HG02759 (cell line): Measurements from ENCODE around the gene PTRH1.
A peak's percentile ranks its signal among the peaks of the same experiment; 100 is the strongest.

Experiments used
- ATAC-seq: cut with Tn5 transposase; IDR thresholded peaks from one replicate; pipeline ENCODE4 v1.9.1; 2021; ENCODE audit warnings: mild to moderate bottlenecking, moderate library complexity; ENCODE audit not compliant: unreplicated experiment

PTRH1 gene

DNA sequence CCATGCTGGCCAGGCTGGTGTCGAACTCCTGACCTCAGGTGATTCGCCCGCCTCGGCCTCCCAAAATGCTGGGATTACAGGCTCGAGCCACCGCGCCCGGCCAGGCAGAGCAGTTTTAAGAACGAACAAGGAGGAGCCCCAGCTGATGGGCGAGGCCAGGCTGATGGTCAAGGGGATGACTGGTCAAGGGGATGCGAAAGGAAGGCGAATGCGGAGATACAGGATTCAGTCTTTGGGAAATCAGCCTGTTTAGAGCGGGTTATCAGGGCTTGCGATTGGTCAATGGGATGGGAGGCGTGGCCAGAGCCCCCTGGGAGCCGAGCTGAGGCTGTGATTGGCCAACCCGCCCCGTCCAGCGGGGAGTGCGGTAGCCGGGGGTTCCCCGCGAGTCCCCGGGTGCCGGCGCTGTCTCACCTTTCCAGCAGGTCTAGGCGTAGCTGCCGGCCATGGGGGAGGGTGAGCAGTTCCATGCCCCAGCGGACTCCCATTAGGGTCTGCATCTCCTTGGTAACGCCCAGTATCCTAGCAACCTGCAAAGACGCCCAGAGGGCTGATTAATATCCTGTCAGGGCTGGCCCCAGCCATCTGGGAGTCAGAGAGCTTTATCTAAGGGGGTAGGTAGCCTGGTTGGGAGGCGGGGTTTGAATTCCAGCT lies 27.1 kb upstream of the PTRH1 start:
- ATAC-seq: no peak

- ATAC-seq: no peak
These were observed 26.5 kb upstream of the PTRH1 start for GRCh38 chr9:127741831-127742434.

DNA sequence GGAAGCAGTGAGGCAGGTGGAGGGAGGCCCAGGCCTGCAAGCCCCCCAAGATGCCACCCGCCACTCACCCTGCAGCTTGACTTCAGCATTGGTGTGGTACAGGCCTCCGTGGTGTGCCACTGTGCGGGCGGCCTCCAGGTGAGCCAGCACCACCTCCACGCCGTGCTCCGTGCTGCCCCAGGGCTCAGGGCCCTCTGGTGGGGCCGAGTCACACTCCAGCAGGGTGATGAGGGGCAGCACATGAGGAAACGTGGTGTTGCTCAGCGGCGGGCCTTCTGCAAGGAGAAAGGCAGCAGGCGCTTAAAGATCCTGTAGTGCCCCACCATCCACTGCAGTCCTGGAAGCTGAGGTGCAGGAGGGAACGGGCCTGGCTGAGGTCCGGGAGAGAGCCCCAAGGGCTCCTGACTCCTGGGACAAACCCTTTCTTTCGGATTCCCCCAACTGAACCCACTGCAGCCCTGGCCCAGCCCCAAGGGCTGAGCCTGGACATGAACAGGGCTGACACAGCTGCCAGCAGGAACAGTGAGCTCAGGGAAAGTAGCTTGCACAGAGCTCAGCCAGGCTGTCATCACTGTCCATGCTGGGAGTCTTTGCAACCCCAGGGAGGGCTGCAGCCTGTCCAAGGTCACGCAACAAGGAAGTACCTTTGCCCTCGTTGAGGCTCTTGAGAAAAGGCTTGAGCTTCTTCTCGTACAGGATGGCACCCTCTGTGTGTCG lies 24.3 kb upstream of the PTRH1 start:
- ATAC-seq: no peak

DNA sequence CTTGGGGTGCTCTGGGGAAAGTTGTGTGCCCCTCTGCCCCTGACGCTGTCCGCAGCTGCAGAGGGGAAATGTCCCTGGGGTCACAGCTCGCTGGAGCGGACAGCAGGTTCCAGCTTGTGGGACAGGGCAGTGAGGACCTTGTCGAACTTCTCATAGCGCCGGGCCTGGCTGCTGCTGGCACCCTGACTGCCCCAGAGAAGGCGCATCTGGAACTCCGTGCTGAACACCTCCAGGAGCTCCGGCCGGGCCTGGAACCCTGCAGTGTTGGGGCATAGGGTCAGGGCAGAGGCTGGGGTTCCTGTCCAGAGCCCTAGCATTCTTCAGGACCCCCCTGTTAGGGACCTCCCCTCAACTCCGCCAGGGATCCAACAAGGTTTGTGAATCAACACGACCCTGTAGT lies 23.2 kb upstream of the PTRH1 start:
- no peak for ATAC-seq

GRCh38 chr9:127735530-127736185 lies 20.2 kb upstream of the PTRH1 start:
- no peak for ATAC-seq

DNA sequence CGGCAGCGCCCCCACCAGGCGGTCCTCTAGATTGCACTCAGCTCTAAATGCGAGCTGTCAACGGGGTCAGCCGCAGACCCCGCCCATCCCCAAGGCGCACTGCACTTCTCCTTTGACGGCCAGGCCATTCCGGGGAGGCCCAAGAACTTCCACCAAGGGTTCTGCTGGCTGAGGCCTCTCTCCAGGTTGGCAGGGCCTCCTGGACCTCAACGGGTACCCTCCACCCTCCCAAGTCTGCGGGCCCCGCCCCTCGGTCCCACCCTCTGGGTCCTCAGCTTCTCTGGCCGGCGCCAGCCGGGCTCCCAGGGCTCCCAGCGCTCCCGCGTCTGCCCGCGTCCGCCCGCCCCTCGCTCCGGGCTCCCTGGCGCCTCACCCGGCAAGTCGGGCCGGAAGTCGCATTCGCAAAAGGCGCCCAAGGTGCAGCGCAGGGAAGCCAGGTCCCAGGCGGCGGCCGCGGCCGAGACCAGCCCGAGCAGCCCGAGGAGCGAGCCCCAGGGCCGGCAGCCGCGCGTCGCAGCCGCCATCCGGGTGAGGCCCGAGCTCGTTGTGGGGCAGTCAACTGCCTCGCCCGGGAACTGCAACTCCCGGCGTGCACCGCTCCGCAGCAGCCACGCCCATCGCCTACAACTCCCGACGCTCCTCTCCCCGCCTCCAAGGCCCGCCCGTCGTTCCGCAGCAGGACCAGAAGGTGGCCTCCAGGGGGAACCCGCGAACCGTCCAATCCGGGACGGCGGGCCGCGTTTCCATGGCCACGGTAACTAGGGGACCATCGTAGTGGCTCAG lies 19.5 kb upstream of the PTRH1 start, which contains the start of gene TOR2A:
Gene TOR2A (minus strand): TSS at position 548 of the 783 bp plus-strand sequence. CDS start 24 bp downstream, at position 524.
- peak; percentile 84 for ATAC-seq

GRCh38 chr9:127734247-127734746 lies 18.8 kb upstream of the PTRH1 start:
- ATAC-seq: no peak

- ATAC-seq: no peak
These were observed 18.2 kb upstream of the PTRH1 start for GRCh38 chr9:127733614-127734013.

DNA sequence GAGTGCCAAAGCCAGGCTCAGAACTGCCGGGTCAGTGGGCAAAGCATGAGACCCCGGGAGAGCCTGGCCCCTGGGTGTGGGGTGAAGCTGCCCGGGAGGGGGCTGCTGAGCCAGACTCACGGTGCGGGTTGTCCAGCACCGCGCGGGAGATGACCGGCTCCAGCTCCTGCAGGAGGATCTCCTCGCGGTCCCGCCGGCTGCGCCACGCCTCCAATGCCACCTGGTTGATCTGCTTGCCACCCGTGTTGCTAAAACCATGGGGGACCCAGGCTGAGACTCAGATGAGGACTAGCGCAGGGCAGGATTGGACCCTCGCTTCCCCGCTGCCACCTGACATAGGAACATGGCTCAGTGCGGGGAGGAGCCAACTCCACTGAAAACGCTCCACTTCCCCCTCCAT lies 17.0 kb upstream of the PTRH1 start:
- no peak for ATAC-seq

DNA sequence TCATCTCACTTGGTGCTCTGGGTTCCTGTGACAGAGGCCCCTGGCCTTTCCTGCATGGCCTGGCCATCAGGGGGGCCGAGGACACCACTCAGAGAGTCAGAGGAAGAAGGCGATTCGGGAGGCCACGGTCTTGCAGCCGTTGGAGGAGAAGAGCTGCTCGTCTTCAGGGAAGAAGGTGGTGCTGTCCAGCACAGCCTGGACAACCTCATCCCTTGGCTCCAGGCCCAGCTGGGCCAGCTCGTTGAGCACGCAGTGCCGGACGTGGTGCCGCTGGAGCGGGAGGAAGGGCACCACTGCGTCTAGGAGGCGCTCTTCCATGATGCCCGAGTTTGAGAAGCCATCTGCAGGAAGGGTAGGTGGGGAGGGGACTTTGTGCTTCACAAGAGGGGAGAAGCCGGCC lies 16.5 kb upstream of the PTRH1 start:
- no peak for ATAC-seq

DNA sequence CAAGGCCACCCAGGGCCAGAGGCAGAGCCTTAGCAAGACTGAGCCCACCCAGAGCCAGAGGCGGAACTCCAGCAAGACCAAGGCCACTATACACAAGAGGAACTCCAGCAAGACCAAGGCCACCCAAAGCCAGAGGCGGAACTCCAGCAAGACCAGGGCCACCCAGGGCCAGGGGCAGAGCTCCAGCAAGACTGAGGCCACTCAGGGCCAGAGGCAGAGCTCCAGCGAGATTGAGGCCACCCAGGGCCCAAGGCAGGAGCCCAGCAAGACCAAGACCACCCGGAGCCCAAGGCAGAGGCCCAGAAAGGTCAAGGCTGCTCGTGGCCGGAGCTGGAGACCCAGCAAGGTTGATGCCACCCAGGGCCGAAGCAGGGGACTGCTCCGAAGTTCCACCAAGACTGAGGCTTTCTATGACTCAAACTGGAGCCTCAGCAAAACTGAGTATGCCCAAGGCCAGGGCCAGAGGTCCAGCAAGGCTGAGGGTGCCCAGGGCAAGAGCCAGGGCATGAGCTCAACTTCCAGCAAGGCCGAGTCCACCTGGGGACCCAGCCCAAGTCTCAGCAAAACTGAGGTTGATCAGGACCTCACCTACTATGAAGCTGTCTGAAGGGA lies 15.4 kb upstream of the PTRH1 start:
- ATAC-seq: no peak

- no peak for ATAC-seq
These were observed 14.8 kb upstream of the PTRH1 start for GRCh38 chr9:127730262-127730661.

DNA sequence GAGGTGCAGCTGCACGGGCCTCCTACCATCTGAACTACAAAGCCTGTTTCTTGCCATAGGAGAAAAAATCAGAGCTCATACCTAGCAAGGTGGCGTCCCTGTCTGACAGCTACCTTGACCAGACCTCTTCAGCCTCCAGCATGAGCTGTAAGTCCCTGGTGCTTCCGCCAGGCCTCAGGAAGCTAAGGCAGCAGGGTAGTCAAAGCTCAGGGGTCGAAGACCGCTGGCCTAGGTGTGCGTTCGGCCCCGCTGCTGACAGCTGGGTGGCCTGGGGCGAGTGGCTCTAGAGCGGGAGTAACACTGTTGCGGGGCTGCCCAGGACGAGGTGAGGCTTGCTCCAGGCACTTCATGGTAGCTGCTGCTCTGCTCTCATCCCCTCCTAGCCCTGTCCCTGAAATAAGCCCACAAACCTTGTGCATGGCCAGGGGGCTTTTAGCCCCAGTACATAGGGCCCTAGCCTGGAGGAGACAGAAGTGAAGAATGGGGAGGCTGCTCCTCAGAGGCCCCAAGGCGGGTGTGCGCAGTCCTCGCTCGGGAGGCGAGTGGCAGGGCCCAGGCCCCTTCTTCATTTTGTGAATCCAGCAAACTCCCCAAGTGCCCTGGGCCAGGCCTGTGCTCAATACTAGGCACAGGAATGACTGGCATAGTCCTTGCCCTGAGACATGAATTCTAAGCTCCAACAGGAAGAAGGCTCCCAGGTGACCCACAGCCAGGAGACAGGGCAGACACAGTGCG lies 14.2 kb upstream of the PTRH1 start:
- ATAC-seq: no peak

DNA sequence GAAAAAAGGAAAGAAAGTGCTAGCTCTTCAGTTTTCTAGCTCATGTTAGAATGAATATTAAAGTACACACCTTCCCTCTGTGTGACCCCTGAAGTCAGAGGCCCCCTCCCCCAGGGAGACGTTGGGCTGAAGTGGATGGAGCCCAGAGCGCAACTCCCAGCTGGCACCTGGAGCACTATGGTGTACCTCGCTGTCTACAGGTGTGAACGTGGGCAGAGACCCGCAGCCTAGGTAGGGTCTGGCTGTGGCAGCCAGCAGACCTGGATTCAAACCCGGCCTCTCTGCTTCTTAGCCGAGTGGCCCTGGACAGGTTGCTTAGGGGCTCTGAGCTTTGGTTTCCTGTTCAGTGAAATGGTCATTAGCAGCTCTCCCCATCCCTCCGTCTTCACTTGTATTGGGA lies 13.3 kb upstream of the PTRH1 start:
- ATAC-seq: no peak

DNA sequence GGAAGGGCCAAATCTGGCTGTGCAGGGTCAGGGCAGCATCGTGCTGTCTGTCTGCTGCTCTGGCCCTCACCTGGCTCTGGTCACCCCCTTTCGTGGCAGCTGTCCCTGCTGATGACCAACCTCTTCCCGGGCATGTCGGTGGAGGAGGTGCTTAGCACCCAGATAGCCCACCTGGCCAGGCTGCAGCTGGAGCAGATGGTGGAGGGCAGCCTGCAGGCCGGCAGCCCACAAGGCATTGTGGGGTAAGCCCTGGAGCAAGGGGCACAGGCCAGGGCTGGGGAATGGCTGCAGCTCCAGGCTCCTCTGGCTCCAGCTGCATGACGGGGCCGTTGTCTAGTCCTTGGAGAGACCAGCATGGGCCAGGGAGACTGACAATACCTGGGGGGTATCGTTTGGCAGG lies 11.4 kb upstream of the PTRH1 start:
- ATAC-seq: no peak

- no peak for ATAC-seq
These were observed 8.5 kb upstream of the PTRH1 start for GRCh38 chr9:127724012-127724411.

DNA sequence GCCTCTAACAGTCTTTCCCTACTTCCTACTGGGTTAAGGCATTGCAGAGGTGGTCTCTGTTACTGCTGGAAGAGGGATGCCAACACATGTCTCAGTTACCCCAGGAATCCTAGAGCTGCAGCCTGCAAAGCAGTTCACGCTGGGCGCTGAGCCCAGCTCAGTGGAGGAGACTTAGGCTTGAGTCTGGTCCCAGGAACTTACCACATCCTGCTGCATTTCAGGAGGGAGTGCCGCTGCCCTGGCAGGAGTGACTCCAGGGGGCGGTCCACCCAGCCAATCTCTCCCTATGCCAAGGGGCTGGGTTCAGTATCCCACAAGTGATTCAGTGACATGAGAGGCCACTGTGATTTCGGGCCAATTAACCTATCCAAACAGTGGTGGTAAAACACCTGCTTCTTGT lies 8.0 kb upstream of the PTRH1 start:
- ATAC-seq: no peak

DNA sequence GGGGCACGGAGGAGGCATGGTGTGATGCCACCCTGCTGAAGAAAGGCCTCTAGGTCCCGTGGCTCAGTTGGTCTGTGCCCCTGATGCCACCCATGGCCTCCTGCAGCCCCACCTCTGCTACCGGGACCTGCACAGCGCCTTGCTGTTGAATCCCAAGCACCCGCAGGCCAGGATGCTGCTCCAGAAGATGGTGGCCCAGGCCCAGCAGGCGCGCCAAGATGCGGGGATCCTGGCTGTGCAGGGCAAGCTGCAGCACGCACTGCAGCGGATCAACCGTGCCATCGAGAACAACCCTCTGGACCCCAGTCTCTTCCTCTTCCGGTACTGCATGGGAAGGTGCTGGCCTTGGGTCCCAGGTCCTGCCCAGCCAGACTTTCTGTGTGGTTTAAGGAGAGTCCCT lies 7.5 kb upstream of the PTRH1 start:
- no peak for ATAC-seq

DNA sequence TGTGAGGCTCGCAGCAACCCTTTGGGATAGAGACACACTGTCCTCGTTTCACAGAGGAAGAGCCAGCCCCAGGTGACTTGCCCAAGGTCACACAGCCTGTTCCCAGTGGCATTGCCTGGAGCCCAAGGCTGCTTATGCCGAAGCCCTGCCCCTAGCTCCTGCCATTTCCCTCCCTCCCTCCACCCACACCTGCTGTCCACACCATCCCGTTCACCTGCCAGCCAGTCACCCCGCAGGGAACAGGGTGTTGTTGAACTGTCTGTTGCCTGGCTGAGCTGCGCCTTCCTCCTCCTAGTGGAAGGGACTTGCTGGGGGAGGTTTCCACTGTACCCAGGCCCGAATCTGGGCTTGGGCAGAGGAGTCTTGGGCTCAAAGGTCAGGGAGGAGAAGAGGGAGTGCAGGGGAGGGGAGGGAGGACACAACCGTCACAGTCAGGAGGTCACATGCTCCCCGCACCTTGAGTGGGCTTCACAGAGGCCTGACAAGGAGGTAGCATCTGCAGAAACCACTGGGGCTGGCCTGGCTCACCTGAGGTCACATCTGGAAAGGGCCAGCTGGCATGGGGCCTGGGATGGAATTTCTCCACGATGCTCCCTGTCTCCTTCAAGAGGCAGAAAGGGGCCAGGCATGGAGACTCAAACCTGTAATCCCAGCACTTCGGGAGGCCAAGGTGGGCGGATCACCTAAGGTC lies 6.7 kb upstream of the PTRH1 start:
- ATAC-seq: no peak
